ENCODE results near the gene SAMD13.

DNA sequence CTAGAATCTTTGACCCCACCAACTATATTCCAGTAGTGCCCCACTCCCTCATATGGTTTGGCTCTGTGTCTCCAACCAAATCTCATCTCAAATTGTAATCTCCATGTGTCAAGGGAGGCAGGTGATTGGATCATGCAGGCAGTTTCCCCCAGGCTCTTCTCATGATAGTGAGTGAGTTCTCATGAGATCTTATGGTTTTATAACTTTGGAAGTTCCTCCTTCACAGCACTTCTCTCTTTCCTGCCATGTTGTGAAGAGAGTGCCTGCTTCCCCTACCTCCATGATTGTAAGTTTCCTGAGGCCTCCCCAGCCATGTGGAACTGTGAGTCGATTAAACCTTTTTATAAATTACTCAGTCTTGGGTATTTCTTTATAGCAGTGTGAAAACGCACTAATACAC lies 7.7 kb upstream of the SAMD13 start:
- TF ChIP-seq, protein P1, sequence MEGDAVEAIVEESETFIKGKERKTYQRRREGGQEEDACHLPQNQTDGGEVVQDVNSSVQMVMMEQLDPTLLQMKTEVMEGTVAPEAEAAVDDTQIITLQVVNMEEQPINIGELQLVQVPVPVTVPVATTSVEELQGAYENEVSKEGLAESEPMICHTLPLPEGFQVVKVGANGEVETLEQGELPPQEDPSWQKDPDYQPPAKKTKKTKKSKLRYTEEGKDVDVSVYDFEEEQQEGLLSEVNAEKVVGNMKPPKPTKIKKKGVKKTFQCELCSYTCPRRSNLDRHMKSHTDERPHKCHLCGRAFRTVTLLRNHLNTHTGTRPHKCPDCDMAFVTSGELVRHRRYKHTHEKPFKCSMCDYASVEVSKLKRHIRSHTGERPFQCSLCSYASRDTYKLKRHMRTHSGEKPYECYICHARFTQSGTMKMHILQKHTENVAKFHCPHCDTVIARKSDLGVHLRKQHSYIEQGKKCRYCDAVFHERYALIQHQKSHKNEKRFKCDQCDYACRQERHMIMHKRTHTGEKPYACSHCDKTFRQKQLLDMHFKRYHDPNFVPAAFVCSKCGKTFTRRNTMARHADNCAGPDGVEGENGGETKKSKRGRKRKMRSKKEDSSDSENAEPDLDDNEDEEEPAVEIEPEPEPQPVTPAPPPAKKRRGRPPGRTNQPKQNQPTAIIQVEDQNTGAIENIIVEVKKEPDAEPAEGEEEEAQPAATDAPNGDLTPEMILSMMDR (IDR thresholded peaks at IDR 0.05) = no peak
- TF ChIP-seq POLR2A (IDR thresholded peaks at IDR 0.05) = no peak
